Psoas muscle (tissue), 8 donors: ENCODE measurements around the gene FOXC2. TPM values are rescaled to one million over a fixed set of nuclear protein-coding genes. Genes with fewer than 3 reads are reported as not detected.
A peak's percentile ranks its signal among the peaks of the same experiment; 100 is the strongest.

Experiments
- ATAC-seq, 4 donors: fragments of 200-7000 bp; cut with Tn5 transposase; one replicate each; pipeline ENCODE4 v1.9.1; 2020; ENCODE audit warnings: moderate library complexity in 3 of 4, mild to moderate bottlenecking in 2 of 4
- DNase-seq, 2 donors: peaks; one replicate each; pipeline ENCODE4 v3.0.0-alpha.2; 2020
- H3K27ac ChIP-seq: fragments of 200-600 bp; one replicate; pipeline ENCODE4 v1.8.0; 2022
- H3K27me3 ChIP-seq, 3 donors: fragments of 200-600 bp in 1 of 3; one replicate each; pipeline versions ENCODE4 v1.6.1 to v1.8.0; 2013 to 2022; ENCODE audit warnings: low read length in 2 of 3, mild to moderate bottlenecking in 2 of 3, moderate library complexity in 1 of 3; ENCODE audit not compliant: insufficient read depth in 3 of 3
- H3K36me3 ChIP-seq, 2 donors: fragments of 200-600 bp in 1 of 2; one replicate each; pipeline versions ENCODE4 v1.6.1 to v1.8.0; 2013 to 2022; ENCODE audit warnings: low read depth in 1 of 2, mild to moderate bottlenecking in 1 of 2, moderate library complexity in 1 of 2; ENCODE audit not compliant: insufficient read depth in 1 of 2
- H3K4me1 ChIP-seq: fragments of 200-600 bp; one replicate; pipeline ENCODE4 v1.8.0; 2022
- H3K4me3 ChIP-seq: fragments of 200-600 bp; one replicate; pipeline ENCODE4 v1.8.0; 2022; ENCODE audit warnings: mild to moderate bottlenecking
- H3K9me3 ChIP-seq: fragments of 200-600 bp; one replicate; pipeline ENCODE4 v1.8.0; 2022
- CTCF ChIP-seq: fragments of 200-600 bp; IDR thresholded peaks from one replicate; pipeline ENCODE4 v1.8.0; 2022; ENCODE audit warnings: antibody characterized with exemption
- WGBS, 3 donors: extraction: QIAGEN DNeasy Blood & Tissue Kit; methylation state at CpG; one replicate each; pipeline versions ENCODE4 v1.1.6 to v1.1.7; 2013; 5-methylcytosine and 5-hydroxymethylcytosine counted together
- intact Hi-C, 2 donors: fragments of 100-400 bp; cut with DNase I; formaldehyde crosslinking; loops; one replicate each; pipeline versions ENCODE4 v1.11.0 to v1.14.2; 2022
- polyA plus RNA-seq, 3 donors: library from polyadenylated mRNA; stranded (reverse); fragments of 200-250 nt; gene quantifications; one replicate each; pipeline ENCODE4 v1.2.3, GENCODE V29; 2013
- total RNA-seq, 4 donors: library from RNA; stranded (reverse); fragmentation: NEBNext Ultra II Directional in 2 of 4; extraction: Animal tissue kit (Norgen Biotek cat#: 25700) in 2 of 4; gene quantifications; one replicate each; pipeline versions ENCODE4 v1.2.1 to v1.2.4, GENCODE V29; 2021 to 2023
- donor health status: healthy with polysubstance abuse.
- donor health status: DM: no; HTN: no; CAD: no; lungs with moderate emphysema.
- donor health status: Bipolar disorder and iron deficiency.
- donor health status: healthy.
- donor health status: DM: yes; HTN: yes; CAD: no.
- donor health status: DM: no; HTN: no; CAD: no.
- donor health status: DM: no; HTN: no; CAD: no.
- donor health status: DM: yes; HTN: yes; CAD: no.

Gene FOXC2
- total and polyA plus RNA-seq, 7 donors = 0.14 to 0.34 (median 0.18) TPM

DNA sequence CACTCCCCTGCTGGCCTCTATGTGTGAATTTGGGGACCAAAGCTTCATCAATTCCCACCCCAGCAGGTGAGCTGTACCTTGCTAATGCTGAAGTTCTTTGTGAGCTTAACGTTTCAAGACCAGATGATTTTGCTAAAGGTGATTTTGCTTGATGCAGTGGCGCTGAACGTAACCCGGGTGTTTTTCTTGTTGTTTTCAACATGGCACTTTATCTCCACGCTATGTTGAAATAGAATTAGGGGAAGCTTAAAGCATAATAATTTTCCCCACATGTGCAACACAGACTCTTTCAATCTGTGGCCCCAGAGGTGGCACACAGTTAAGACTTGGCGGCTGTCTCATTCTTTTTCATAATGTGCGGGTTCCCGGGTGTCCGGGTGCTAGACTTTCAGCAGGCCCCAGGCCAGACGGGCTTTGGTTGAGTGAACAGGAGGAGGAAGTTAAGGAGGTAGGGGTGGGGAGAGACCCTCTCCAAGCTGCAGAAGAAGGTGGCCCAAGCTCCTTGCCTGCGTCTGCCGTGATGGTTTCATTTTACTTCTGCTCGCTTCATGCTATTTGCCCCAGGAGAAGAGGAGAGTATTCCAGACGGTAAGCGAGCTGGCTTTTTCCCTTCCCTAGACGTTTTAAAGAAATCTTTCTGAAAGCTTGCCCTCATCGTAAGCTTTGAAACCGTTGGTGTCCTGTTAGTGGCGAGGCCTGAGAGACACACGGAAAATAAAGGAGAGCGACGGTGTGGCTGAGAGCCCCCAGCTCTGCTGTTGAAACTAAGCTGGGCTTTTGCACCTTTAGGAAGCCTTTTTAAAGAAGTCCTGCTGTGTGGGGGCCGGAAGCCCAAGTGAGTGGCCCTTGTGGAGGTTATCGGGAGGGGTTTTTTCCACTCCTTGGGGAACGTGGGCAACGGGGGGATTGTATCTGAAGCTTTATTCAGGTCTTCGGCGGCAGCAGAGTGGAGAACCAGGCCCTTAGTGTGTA lies 4.2 kb downstream of the FOXC2 start:
- Histone ChIP-seq H3K36me3 (no peaks in the 10 kb centered on the region), H3K27ac (no peak overlapping the region), H3K4me3 (peak overlapping the region; percentile 25), H3K4me1 (no peaks in the 10 kb centered on the region), H3K9me3 (no peaks in the 10 kb centered on the region), H3K27me3 (peaks cover 5 to 99% (median 42%) of the 10 kb centered on the region in 3 donors)
- ATAC-seq = no peak
- 32 to 45% (median 42%) methylated on average over 28 of the region's 28 CpGs for WGBS, 3 donors
- intact Hi-C loops = no loop called here
- no peak for TF ChIP-seq CTCF
- DNase-seq = no peak

DNA sequence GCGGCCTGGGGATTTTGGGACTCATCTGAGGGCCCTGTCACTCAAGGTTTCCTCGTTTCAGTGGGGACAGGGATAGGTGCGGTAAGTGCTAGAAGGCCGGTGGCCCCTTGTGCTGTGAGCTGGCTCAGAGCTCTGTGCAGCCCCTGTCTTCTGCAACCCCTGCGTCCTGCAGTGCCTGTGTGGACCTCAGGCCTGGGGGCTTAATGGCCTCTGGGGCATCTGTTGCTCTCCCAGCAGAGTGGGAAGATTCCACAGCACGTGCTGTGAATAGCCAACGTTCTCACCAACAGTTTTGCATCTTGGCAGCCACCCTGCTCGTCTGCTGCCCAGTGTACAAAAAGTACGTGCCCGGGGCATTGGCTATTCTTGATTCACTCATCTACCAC lies 4.9 kb downstream of the FOXC2 start:
- Histone ChIP-seq H3K9me3 (no peaks in the 10 kb centered on the region), H3K36me3 (no peaks in the 10 kb centered on the region), H3K4me3 (peak overlapping the region; percentile 25), H3K27ac (no peak overlapping the region), H3K27me3 (peaks cover 5 to 99% (median 40%) of the 10 kb centered on the region in 3 donors), H3K4me1 (peaks cover 2% of the 10 kb centered on the region)
- intact Hi-C loops = no loop called here
- ATAC-seq (no peak), DNase-seq (no peak)
- no peak for TF ChIP-seq CTCF
- 33 to 53% (median 35%) methylated on average over 10 of the region's 10 CpGs for WGBS, 3 donors

- 35 to 49% (median 44%) methylated on average over 12 of the region's 12 CpGs for WGBS, 3 donors
- Histone ChIP-seq H3K27me3 (peaks cover 5 to 98% (median 39%) of the 10 kb centered on the region in 3 donors), H3K9me3 (no peaks in the 10 kb centered on the region), H3K27ac (no peak overlapping the region), H3K36me3 (no peaks in the 10 kb centered on the region), H3K4me3 (no peak overlapping the region), H3K4me1 (peaks cover 4% of the 10 kb centered on the region)
- TF ChIP-seq CTCF = no peak
- ATAC-seq (no peak), DNase-seq (no peak)
- intact Hi-C loops = no loop called here
Observed at GRCh38 chr16:86572041-86572521, 5.5 kb downstream of the FOXC2 start.

GRCh38 chr16:86572606-86573005 lies 6.0 kb downstream of the FOXC2 start:
- Histone ChIP-seq H3K4me3 (no peak overlapping the region), H3K27me3 (peaks cover 5 to 98% (median 36%) of the 10 kb centered on the region in 3 donors)
- no peak for ATAC-seq

More at GRCh38 chr16:86572606-86573005, 6.0 kb downstream of the FOXC2 start:
- DNase-seq = no peak
- TF ChIP-seq CTCF = no peak
- Histone ChIP-seq H3K9me3 (no peaks in the 10 kb centered on the region), H3K27ac (no peak overlapping the region), H3K4me1 (peaks cover 4% of the 10 kb centered on the region), H3K36me3 (no peaks in the 10 kb centered on the region)
- intact Hi-C loops = no loop called here
- WGBS, 3 donors = 33 to 58% (median 34%) methylated on average over 8 of the region's 8 CpGs
